A549 (cell line): Measurements from ENCODE around the gene DIP2C. TPM values are rescaled to one million over a fixed set of nuclear protein-coding genes. Genes with fewer than 3 reads are reported as not detected.

Source experiments
- ATAC-seq, 2 experiments: fragments of 200-7000 bp in 1 of 2; fragments of >200 bp in 1 of 2; cut with Nextera tagmentation in 1 of 2; cut with Tn5 transposase in 1 of 2; 3 replicates each; pipeline versions ENCODE4 v1.8.0 to v1.9.1; 2018 to 2020; ENCODE audit warnings: mild to moderate bottlenecking in 1 of 2, moderate library complexity in 1 of 2
- CTCF ChIA-PET: fragments of 300-600 bp; sonication (Branson Sonifier 250); formaldehyde crosslinking; extraction: SDS; loops from one replicate; lab custom pipeline; 2021; ENCODE audit warnings: antibody characterized with exemption, inconsistent platforms; lab: Yijun Ruan, JAX
- POLR2A ChIA-PET: fragments of 350-600 bp; formaldehyde crosslinking; extraction: SDS; loops from one replicate; lab custom pipeline; 2021; ENCODE audit warnings: antibody characterized with exemption, inconsistent platforms; lab: Yijun Ruan, JAX
- DNase-seq, 2 experiments: peaks; one replicate each; pipeline versions ENCODE4 v3.0.0 to v3.0.0-alpha.2; 2011 to 2016; ENCODE audit warnings: low read depth in 1 of 2, low spot score in 1 of 2
- FAIRE-seq: peaks from 2 replicates; lab custom pipeline; 2011; peaks lifted over from hg19 to GRCh38; lab: Jason Lieb, UNC
- H3K27ac ChIP-seq, 2 experiments: fragments of >200 bp; sonication (Bioruptor Twin); formaldehyde crosslinking; 3 replicates each; pipeline ENCODE4 v1.5.1; 2016 to 2017
- H3K4me1 ChIP-seq: fragments of >200 bp; sonication (Bioruptor Twin); formaldehyde crosslinking; 3 replicates; pipeline ENCODE4 v1.6.1; 2016
- H3K4me2 ChIP-seq: fragments of >200 bp; sonication (Bioruptor Twin); formaldehyde crosslinking; 3 replicates; pipeline ENCODE4 v1.6.1; 2016
- H3K4me3 ChIP-seq: fragments of >200 bp; sonication (Bioruptor Twin); formaldehyde crosslinking; 3 replicates; pipeline ENCODE4 v1.5.1; 2016
- H3K9me3 ChIP-seq: fragments of >200 bp; sonication (Bioruptor Twin); formaldehyde crosslinking; 3 replicates; pipeline ENCODE4 v1.6.1; 2016
- BHLHE40 ChIP-seq: IDR thresholded peaks from 2 replicates; pipeline ENCODE4 v1.6.1; 2012; ENCODE audit warnings: low read depth, low read length, inconsistent platforms
- CBX2 ChIP-seq: fragments of 200-600 bp; sonication (generic); IDR thresholded peaks from 2 replicates; pipeline ENCODE4 v1.6.1; 2016; ENCODE audit warnings: low read depth, mild to moderate bottlenecking, borderline replicate concordance
- CBX8 ChIP-seq: fragments of 200-600 bp; sonication (generic); IDR thresholded peaks from 2 replicates; pipeline ENCODE4 v1.6.1; 2016
- CEBPB ChIP-seq, 2 experiments: fragments of >200 bp in 1 of 2; sonication (Bioruptor Twin) in 1 of 2; formaldehyde crosslinking in 1 of 2; IDR thresholded peaks; 2 replicates each; pipeline ENCODE4 v1.6.1; 2012 to 2016
- CTCF ChIP-seq: fragments of >200 bp; sonication (Bioruptor Twin); formaldehyde crosslinking; IDR thresholded peaks from 3 replicates; pipeline ENCODE4 v1.5.1; 2016
- EHF ChIP-seq: fragments of 250-450 bp; sonication (Bioruptor Pico); IDR thresholded peaks from 2 replicates; pipeline ENCODE4 v1.5.0; 2020; ENCODE audit warnings: mild to moderate bottlenecking
- EHMT2 ChIP-seq: fragments of 200-600 bp; sonication (generic); IDR thresholded peaks from 2 replicates; pipeline ENCODE4 v1.6.1; 2016; ENCODE audit warnings: antibody characterized with exemption, low read depth, mild to moderate bottlenecking, moderate library complexity
- ESRRA ChIP-seq: fragments of 150-350 bp; IDR thresholded peaks from 2 replicates; pipeline ENCODE4 v1.6.1; 2014; ENCODE audit warnings: mild to moderate bottlenecking, low read length, borderline replicate concordance
- FOSB ChIP-seq: fragments of 250-450 bp; sonication (Bioruptor Pico); IDR thresholded peaks from 2 replicates; pipeline ENCODE4 v1.5.0; 2020; ENCODE audit warnings: mild to moderate bottlenecking, moderate library complexity
- FOSL2 ChIP-seq, 2 experiments: fragments of 450-650 bp in 1 of 2; fragments of >200 bp in 1 of 2; sonication (Bioruptor Twin) in 1 of 2; formaldehyde crosslinking; IDR thresholded peaks; 2 replicates each; pipeline versions ENCODE4 v1.5.0 to v1.6.1; 2016 to 2020; ENCODE audit warnings: mild to moderate bottlenecking in 1 of 2, moderate library complexity in 1 of 2
- FOXS1 ChIP-seq: fragments of 250-450 bp; sonication (Bioruptor Pico); IDR thresholded peaks from 2 replicates; pipeline ENCODE4 v1.5.0; 2020; ENCODE audit warnings: mild to moderate bottlenecking, moderate library complexity
- HDAC2 ChIP-seq: fragments of 200-600 bp; sonication (generic); IDR thresholded peaks from 2 replicates; pipeline ENCODE4 v1.6.1; 2016
- HMGXB4 ChIP-seq: fragments of 250-450 bp; sonication (Bioruptor Pico); IDR thresholded peaks from 2 replicates; pipeline ENCODE4 v1.5.0; 2021; ENCODE audit warnings: mild to moderate bottlenecking, moderate library complexity, borderline replicate concordance
- HOXB5 ChIP-seq: fragments of 250-450 bp; sonication (Bioruptor Pico); IDR thresholded peaks from 2 replicates; pipeline ENCODE4 v1.5.0; 2020; ENCODE audit warnings: mild to moderate bottlenecking, moderate library complexity
- JUN ChIP-seq, 2 experiments: fragments of >200 bp; sonication (Bioruptor Twin); formaldehyde crosslinking; IDR thresholded peaks; 2 replicates in 1 of 2; 3 replicates in 1 of 2; pipeline ENCODE4 v1.6.1; 2016 to 2017
- MAFK ChIP-seq: fragments of 450-650 bp; IDR thresholded peaks from 2 replicates; pipeline ENCODE4 v1.6.1; 2014; ENCODE audit not compliant: partially characterized antibody
- MAZ ChIP-seq: fragments of 150-350 bp; IDR thresholded peaks from 2 replicates; pipeline ENCODE4 v1.6.1; 2014; ENCODE audit warnings: antibody characterized with exemption, low read depth, low read length, borderline replicate concordance
- MYC ChIP-seq: IDR thresholded peaks from 2 replicates; pipeline ENCODE4 v1.6.1; 2012; ENCODE audit warnings: mild to moderate bottlenecking, inconsistent platforms, low read length, improper control_type of control experiment, borderline replicate concordance
- NFE2L2 ChIP-seq: fragments of 150-350 bp; conservative IDR thresholded peaks from 2 replicates; pipeline ENCODE4 v1.6.1; 2014; ENCODE audit warnings: low read length
- NPAS2 ChIP-seq: fragments of 250-450 bp; sonication (Bioruptor Pico); IDR thresholded peaks from 2 replicates; pipeline ENCODE4 v1.8.0; 2022; ENCODE audit warnings: mild to moderate bottlenecking, moderate library complexity, borderline replicate concordance
- RAD21 ChIP-seq, 2 experiments: fragments of >200 bp in 1 of 2; sonication (Bioruptor Twin) in 1 of 2; formaldehyde crosslinking in 1 of 2; IDR thresholded peaks in 1 of 2; conservative IDR thresholded peaks in 1 of 2; 2 replicates in 1 of 2; 3 replicates in 1 of 2; pipeline ENCODE4 v1.6.1; 2012 to 2018; ENCODE audit warnings: inconsistent platforms in 1 of 2
- REST ChIP-seq: fragments of 200-600 bp; sonication (generic); IDR thresholded peaks from 2 replicates; pipeline ENCODE4 v1.6.1; 2016; ENCODE audit warnings: antibody characterized with exemption, mild to moderate bottlenecking, moderate library complexity
- RFX5 ChIP-seq: fragments of 450-650 bp; IDR thresholded peaks from 2 replicates; pipeline ENCODE4 v1.7.1; 2014; ENCODE audit warnings: antibody characterized with exemption, mild to moderate bottlenecking, moderate library complexity
- TP53 ChIP-seq: fragments of 250-450 bp; sonication (Bioruptor Pico); IDR thresholded peaks from 2 replicates; pipeline ENCODE4 v1.5.0; 2021; ENCODE audit warnings: mild to moderate bottlenecking, moderate library complexity
- ZSCAN20 ChIP-seq: fragments of 250-450 bp; sonication (Bioruptor Pico); IDR thresholded peaks from 2 replicates; pipeline ENCODE4 v1.8.0; 2022; ENCODE audit warnings: mild to moderate bottlenecking, moderate library complexity
- WGBS: methylation state at CpG from one replicate; pipeline ENCODE4 v1.1.6; 2017; ENCODE audit errors: missing lambda C conversion rate; 5-methylcytosine and 5-hydroxymethylcytosine counted together
- polyA plus RNA-seq, 4 experiments: library from polyadenylated mRNA; depleted of rRNA in 3 of 4; stranded (reverse); fragments of >200 nt; fragmentation: RNase III in 1 of 4; extraction: RNeasy Plus Mini Kit Qiagen cat#74134 plus additional on column Dnase treatment in 1 of 4; gene quantifications; 2 replicates in 3 of 4; 3 replicates in 1 of 4; pipeline ENCODE4 v1.2.3, GENCODE V29; 2011 to 2017

Gene DIP2C
- polyA plus RNA-seq, 2 of the 4 experiments (the other 2 are of a cell fraction): 3.7 to 5.0 TPM

GRCh38 chr10:389836-390448 lies 299.5 kb downstream of the DIP2C start:
- TF ChIP-seq ZSCAN20: no peak
- TF ChIP-seq EHF: no peak
- no peak for TF ChIP-seq RFX5
- TF ChIP-seq HDAC2: no peak
- TF ChIP-seq EHMT2: no peak
- TF ChIP-seq CTCF: no peak
- TF ChIP-seq NFE2L2: no peak
- TF ChIP-seq REST: no peak
- no peak for TF ChIP-seq FOXS1
- no peak for TF ChIP-seq ESRRA
- no peak for TF ChIP-seq CBX2
- no peak for TF ChIP-seq BHLHE40
- no peak for TF ChIP-seq HMGXB4 (CRISPR knock-in tag)
- TF ChIP-seq NPAS2 (CRISPR knock-in tag): no peak
- TF ChIP-seq HOXB5 (CRISPR knock-in tag): no peak
- no peak for TF ChIP-seq TP53 (CRISPR knock-in tag)
- TF ChIP-seq JUN (IDR thresholded peaks at IDR 0.05): no peak
- no peak for TF ChIP-seq FOSB
- no peak overlapping the region for H3K27ac ChIP-seq
- H3K4me2 ChIP-seq: no peak overlapping the region
- no peak for ATAC-seq
- no peak overlapping the region for H3K4me3 ChIP-seq
- no peak for DNase-seq
- ChIA-PET CTCF (no interaction called here), POLR2A (no interaction called here)
- no peaks in the 10 kb centered on the region for H3K4me1 ChIP-seq
- no peak for FAIRE-seq
- no peaks in the 10 kb centered on the region for H3K9me3 ChIP-seq
- WGBS: 94% methylated on average over 23 of the region's 23 CpGs

- Histone ChIP-seq H3K4me2 (no peak overlapping the region), H3K4me3 (no peak overlapping the region), H3K9me3 (no peaks in the 10 kb centered on the region), H3K4me1 (no peaks in the 10 kb centered on the region), H3K27ac (no peak overlapping the region)
- DNase-seq: no peak
- CTCF ChIA-PET: no interaction called here
- 93% methylated on average over 16 of the region's 16 CpGs for WGBS
- POLR2A ChIA-PET: no interaction called here
- ATAC-seq: no peak
- no peak for TF ChIP-seq MAZ
- no peak for TF ChIP-seq FOSL2 (IDR thresholded peaks at IDR 0.05)
- TF ChIP-seq FOSL2 (CRISPR knock-in tag; IDR thresholded peaks at IDR 0.05): no peak
- TF ChIP-seq CTCF: no peak
- TF ChIP-seq MAFK: no peak
- no peak for TF ChIP-seq CBX8
- no peak for TF ChIP-seq RAD21 (conservative IDR thresholded peaks at IDR 0.05 in 1 of 2, IDR thresholded peaks at IDR 0.05 in 1 of 2)
- no peak for TF ChIP-seq MYC
- no peak for TF ChIP-seq CEBPB (IDR thresholded peaks at IDR 0.05)
- no peak for TF ChIP-seq BHLHE40
- TF ChIP-seq HOXB5 (CRISPR knock-in tag): no peak
- no peak for TF ChIP-seq HMGXB4 (CRISPR knock-in tag)
- FAIRE-seq: no peak
Measured at GRCh38 chr10:389261-389790, 300.1 kb downstream of the DIP2C start.
